HepG2 (cell line): ENCODE measurements around the gene SUCLG2. TPM values are rescaled to one million over a fixed set of nuclear protein-coding genes. Genes with fewer than 3 reads are reported as not detected.

ENCODE experiments used
- ARNT ChIP-seq: fragments of 450-650 bp; IDR thresholded peaks from 2 replicates; pipeline ENCODE4 v1.6.1; 2017
- ATF1 ChIP-seq: IDR thresholded peaks from 2 replicates; pipeline ENCODE4 v1.6.1; 2016; ENCODE audit warnings: mild to moderate bottlenecking, control low read depth
- BRD4 ChIP-seq: sonication (generic); formaldehyde crosslinking; IDR thresholded peaks from 2 replicates; pipeline ENCODE4 v1.4.0; 2020; ENCODE audit warnings: missing genetic modification reagents
- CAMTA2 ChIP-seq: sonication (generic); formaldehyde crosslinking; IDR thresholded peaks from 2 replicates; pipeline ENCODE4 v1.4.0; 2020; ENCODE audit warnings: mild to moderate bottlenecking, missing genetic modification reagents, borderline replicate concordance
- GATAD2A ChIP-seq: IDR thresholded peaks from 2 replicates; pipeline ENCODE4 v1.6.1; 2016
- HNRNPK ChIP-seq: fragments of 200-400 bp; formaldehyde crosslinking; IDR thresholded peaks from 2 replicates; pipeline ENCODE4 v1.6.1; 2018; ENCODE audit warnings: low read length, low read depth, moderate library complexity, mild to moderate bottlenecking; ENCODE audit not compliant: poor library complexity, severe bottlenecking
- KAT2B ChIP-seq: fragments of 150-350 bp; IDR thresholded peaks from 2 replicates; pipeline ENCODE4 v1.6.1; 2014; ENCODE audit warnings: low read depth, low read length, borderline replicate concordance
- LCORL ChIP-seq, 2 experiments: fragments of 450-650 bp in 1 of 2; sonication (generic) in 1 of 2; formaldehyde crosslinking in 1 of 2; IDR thresholded peaks; 2 replicates each; pipeline versions ENCODE4 v1.5.0 to v1.6.1; 2017 to 2020; ENCODE audit warnings: antibody characterized with exemption in 1 of 2, missing genetic modification reagents in 1 of 2
- MAFG ChIP-seq: sonication (generic); formaldehyde crosslinking; IDR thresholded peaks from 2 replicates; pipeline ENCODE4 v1.5.1; 2020; ENCODE audit warnings: mild to moderate bottlenecking, missing genetic modification reagents
- NCOA2 ChIP-seq: sonication (generic); formaldehyde crosslinking; IDR thresholded peaks from 2 replicates; pipeline ENCODE4 v1.8.0; 2022; ENCODE audit warnings: inconsistent platforms
- NFE2L2 ChIP-seq: fragments of 150-350 bp; IDR thresholded peaks from 2 replicates; pipeline ENCODE4 v1.6.1; 2014; ENCODE audit warnings: low read length
- PHF8 ChIP-seq: sonication (generic); formaldehyde crosslinking; IDR thresholded peaks from 2 replicates; pipeline ENCODE4 v1.5.0; 2020; ENCODE audit warnings: missing genetic modification reagents
- RFX1 ChIP-seq: fragments of 450-650 bp; IDR thresholded peaks from 2 replicates; pipeline ENCODE4 v1.6.1; 2017
- SNAPC2 ChIP-seq: sonication (generic); formaldehyde crosslinking; IDR thresholded peaks from 2 replicates; pipeline ENCODE4 v1.8.1; 2022; ENCODE audit warnings: mild to moderate bottlenecking, missing genetic modification reagents
- TEF ChIP-seq: sonication (generic); formaldehyde crosslinking; IDR thresholded peaks from 2 replicates; pipeline ENCODE4 v1.5.0; 2020; ENCODE audit warnings: missing genetic modification reagents
- TSC22D2 ChIP-seq: sonication (generic); formaldehyde crosslinking; IDR thresholded peaks from 2 replicates; pipeline ENCODE4 v1.5.1; 2020; ENCODE audit warnings: missing genetic modification reagents, mild to moderate bottlenecking, borderline replicate concordance
- ZBTB3 ChIP-seq: sonication (generic); formaldehyde crosslinking; IDR thresholded peaks from 2 replicates; pipeline ENCODE4 v1.4.0; 2020; ENCODE audit warnings: low read depth, mild to moderate bottlenecking, moderate library complexity, missing genetic modification reagents, borderline replicate concordance
- ZNF142 ChIP-seq: sonication (generic); formaldehyde crosslinking; IDR thresholded peaks from 2 replicates; pipeline ENCODE4 v1.4.0; 2020; ENCODE audit warnings: missing genetic modification reagents
- ZNF691 ChIP-seq: sonication (generic); formaldehyde crosslinking; IDR thresholded peaks from 2 replicates; pipeline ENCODE4 v1.4.0; 2020; ENCODE audit warnings: missing genetic modification reagents, low read depth, mild to moderate bottlenecking, borderline replicate concordance
- ZNF710 ChIP-seq: sonication (generic); formaldehyde crosslinking; IDR thresholded peaks from 2 replicates; pipeline ENCODE4 v1.5.0; 2020; ENCODE audit warnings: mild to moderate bottlenecking, missing genetic modification reagents, borderline replicate concordance
- polyA plus RNA-seq, 8 experiments: library from polyadenylated mRNA; depleted of rRNA in 3 of 8; stranded (reverse) in 7 of 8; unstranded in 1 of 8; fragments of >200 nt; fragmentation: Illumina TruSeq in 4 of 8; extraction: Trizol in 4 of 8; gene quantifications; 2 replicates each; pipeline versions ENCODE4 v1.2.1 to v1.2.3, GENCODE V29; 2011 to 2016; ENCODE audit warnings: low read depth in 4 of 8, missing spikeins in 1 of 8, mixed read lengths in 1 of 8; ENCODE audit not compliant: insufficient read depth in 1 of 8
- total RNA-seq, 5 experiments: library from RNA; depleted of rRNA; stranded (reverse); fragments of >200 nt; fragmentation: Illumina TruSeq; extraction: Trizol; gene quantifications; 2 replicates each; pipeline ENCODE4 v1.2.3, GENCODE V29; 2016; ENCODE audit warnings: low read depth in 1 of 5
- TF ChIP-seq, protein P1 (sequence below): conservative IDR thresholded peaks from 2 replicates; pipeline ENCODE4 v1.6.1; 2018; ENCODE audit warnings: missing genetic modification reagents

SUCLG2 gene
- total and polyA plus RNA-seq, 2 of the 13 experiments (the other 11 are each of a cell fraction or from before 2014, with no cell fraction given): 21.4 to 64.9 TPM

DNA sequence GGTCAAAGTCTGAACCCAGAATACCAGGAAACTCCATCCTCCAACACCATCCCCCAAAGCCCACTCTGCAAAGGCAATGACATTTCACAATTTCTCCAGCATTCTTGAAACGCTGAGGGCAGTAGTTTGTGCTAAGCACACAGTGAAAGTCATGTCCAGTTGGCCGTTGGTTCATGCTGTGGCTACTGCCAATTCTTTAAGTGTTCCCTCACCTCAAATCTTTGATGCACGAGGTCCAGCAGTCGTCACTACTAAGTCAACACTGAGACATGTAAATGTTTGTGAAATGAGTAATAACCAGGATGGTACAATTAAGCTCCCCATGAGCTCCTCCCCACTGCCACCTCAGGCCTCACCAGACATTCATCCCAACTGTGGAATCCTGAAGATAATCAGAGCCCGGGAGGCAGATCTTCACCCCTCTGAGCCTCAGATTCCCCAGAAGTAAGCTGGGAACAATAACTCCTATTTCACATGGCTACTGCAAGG, 7.0 kb downstream of the SUCLG2 start (continued):
- no peak for TF ChIP-seq TEF (CRISPR knock-in tag)
- TF ChIP-seq GATAD2A: peak; percentile 91
- no peak for TF ChIP-seq ARNT
- peak; percentile 55; the same call in 1 of the 2 replicates for TF ChIP-seq LCORL (IDR thresholded peaks at IDR 0.05)
- TF ChIP-seq LCORL (CRISPR knock-in tag; IDR thresholded peaks at IDR 0.05): peak; percentile 52; the same call in 1 of the 2 replicates
- no peak for TF ChIP-seq ZBTB3 (CRISPR knock-in tag)
- no peak for TF ChIP-seq KAT2B
- TF ChIP-seq RFX1: no peak
- no peak for TF ChIP-seq CAMTA2 (CRISPR knock-in tag)
- TF ChIP-seq ZNF142 (CRISPR knock-in tag): no peak
- TF ChIP-seq ZNF691 (CRISPR knock-in tag): no peak
- no peak; the same call in 1 of the 2 replicates for TF ChIP-seq NFE2L2
- no peak for TF ChIP-seq HNRNPK
- TF ChIP-seq MAFG: no peak
- TF ChIP-seq PHF8 (CRISPR knock-in tag): no peak
- TF ChIP-seq, protein P1, sequence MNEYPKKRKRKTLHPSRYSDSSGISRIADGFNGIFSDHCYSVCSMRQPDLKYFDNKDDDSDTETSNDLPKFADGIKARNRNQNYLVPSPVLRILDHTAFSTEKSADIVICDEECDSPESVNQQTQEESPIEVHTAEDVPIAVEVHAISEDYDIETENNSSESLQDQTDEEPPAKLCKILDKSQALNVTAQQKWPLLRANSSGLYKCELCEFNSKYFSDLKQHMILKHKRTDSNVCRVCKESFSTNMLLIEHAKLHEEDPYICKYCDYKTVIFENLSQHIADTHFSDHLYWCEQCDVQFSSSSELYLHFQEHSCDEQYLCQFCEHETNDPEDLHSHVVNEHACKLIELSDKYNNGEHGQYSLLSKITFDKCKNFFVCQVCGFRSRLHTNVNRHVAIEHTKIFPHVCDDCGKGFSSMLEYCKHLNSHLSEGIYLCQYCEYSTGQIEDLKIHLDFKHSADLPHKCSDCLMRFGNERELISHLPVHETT (CRISPR knock-in tag): 0 out of 2 replicates have a peak, but pooled peaks have one; percentile 45
- TF ChIP-seq ATF1: peak; percentile 46; the same call in 1 of the 2 replicates
- TF ChIP-seq BRD4: no peak
- peak; percentile 87 for TF ChIP-seq NCOA2 (CRISPR knock-in tag)
- no peak for TF ChIP-seq TSC22D2 (CRISPR knock-in tag)
- no peak for TF ChIP-seq ZNF710
- TF ChIP-seq SNAPC2: no peak
